Gastrocnemius medialis (tissue), 4 donors: ENCODE data around the gene PSTPIP1. TPM values are rescaled to one million over a fixed set of nuclear protein-coding genes. Genes with fewer than 3 reads are reported as not detected.

Experiments
- ATAC-seq, 2 donors: fragments of 150-250 bp; one replicate each; pipeline ENCODE4 v1.9.1; 2016
- DNase-seq, 2 donors: peaks; one replicate each; pipeline ENCODE4 v3.0.0-alpha.2; 2019
- H3K27ac ChIP-seq, 4 donors: fragments of 200-600 bp; sonication (generic); 1 replicate in 1 of 4; 2 replicates in 3 of 4; pipeline ENCODE4 v1.5.1; 2016 to 2018; ENCODE audit warnings: mild to moderate bottlenecking in 2 of 4, moderate library complexity in 1 of 4
- H3K27me3 ChIP-seq, 3 donors: fragments of 200-600 bp; sonication (generic) in 2 of 3; 1 replicate in 1 of 3; 2 replicates in 2 of 3; pipeline versions ENCODE4 v1.5.1 to v1.6.0; 2016 to 2019; ENCODE audit warnings: mild to moderate bottlenecking in 1 of 3, moderate library complexity in 1 of 3
- H3K36me3 ChIP-seq, 2 donors: fragments of 200-600 bp; sonication (generic) in 1 of 2; one replicate each; pipeline ENCODE4 v1.5.1; 2017 to 2018
- H3K4me1 ChIP-seq, 2 donors: fragments of 200-600 bp; sonication (generic) in 1 of 2; one replicate each; pipeline ENCODE4 v1.5.1; 2016 to 2017; ENCODE audit warnings: mild to moderate bottlenecking in 2 of 2
- H3K4me3 ChIP-seq, 4 donors: fragments of 200-600 bp; sonication (generic) in 3 of 4; 1 replicate in 1 of 4; 2 replicates in 3 of 4; pipeline ENCODE4 v1.5.1; 2016 to 2019; ENCODE audit warnings: mild to moderate bottlenecking in 2 of 4
- H3K9me3 ChIP-seq, 3 donors: fragments of 200-600 bp; sonication (generic) in 2 of 3; 1 replicate in 1 of 3; 2 replicates in 2 of 3; pipeline ENCODE4 v1.5.1; 2016 to 2019
- POLR2A ChIP-seq, 2 donors: fragments of 450-650 bp; IDR thresholded peaks; one replicate each; pipeline ENCODE4 v1.6.1; 2017; ENCODE audit warnings: antibody characterized with exemption in 2 of 2, mild to moderate bottlenecking in 2 of 2, moderate library complexity in 2 of 2
- in situ Hi-C, 4 donors: fragments of 200-750 bp; cut with MboI; loops; one replicate each; pipeline versions ENCODE4 v1.15.0 to v1.8.0; 2017; ENCODE audit warnings: low sequenced_read_pairs in 4 of 4
- intact Hi-C: fragments of 100-400 bp; cut with DNase I; formaldehyde crosslinking; loops from one replicate; pipeline ENCODE4 v1.15.1; 2023; ENCODE audit warnings: low total_unique reads
- total RNA-seq, 4 donors: library from RNA; depleted of rRNA; stranded (reverse); fragments of >200 nt; gene quantifications; one replicate each; pipeline versions ENCODE4 v1.1.0 to v1.2.3, GENCODE V29; 2016
- TF ChIP-seq, protein P1 (sequence below), 5 experiments: fragments of 450-650 bp in 3 of 5; fragments of 200-600 bp in 2 of 5; sonication (generic) in 2 of 5; IDR thresholded peaks in 4 of 5; conservative IDR thresholded peaks in 1 of 5; 1 replicate in 4 of 5; 2 replicates in 1 of 5; pipeline ENCODE4 v1.5.1; 2016 to 2019; ENCODE audit warnings: antibody characterized with exemption in 5 of 5, mild to moderate bottlenecking in 3 of 5, moderate library complexity in 3 of 5

PSTPIP1 gene
- total RNA-seq, 4 donors from 2014 or later, result 0.76 to 5.2 (median 3.1) TPM; not detected in 1

- no peaks in the 10 kb centered on the region for H3K4me1 ChIP-seq
Observed at GRCh38 chr15:77020348-77021087, 25.6 kb downstream of the PSTPIP1 start.

DNA sequence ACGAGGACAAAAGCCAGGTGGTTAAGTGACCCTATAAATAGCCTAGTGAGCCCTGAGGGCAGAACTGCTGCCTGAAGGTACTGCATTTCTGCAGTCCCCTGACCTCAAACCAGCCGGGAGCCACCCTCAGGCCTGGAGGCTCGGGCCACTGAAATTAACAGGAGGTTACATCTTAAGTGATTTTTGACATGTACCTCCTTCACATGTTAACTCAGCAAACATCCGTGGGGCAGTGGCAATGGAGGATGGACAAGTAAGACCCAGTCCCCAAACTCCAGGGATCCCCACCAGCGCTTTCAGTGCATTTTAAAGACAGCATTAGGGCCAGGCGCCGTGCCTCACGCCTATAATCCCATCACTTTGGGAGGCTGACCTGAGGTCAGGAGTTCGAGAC is 26.2 kb downstream of the PSTPIP1 start:
- in situ Hi-C loops, result loop anchor here in 2 of 4 donors (10.0 kb wide), 2 partner anchors 84 to 524 kb away; no protein-coding TSS in a partner anchor
- no peak overlapping the region for H3K4me3 ChIP-seq
- ATAC-seq (no peak), DNase-seq (no peak)
- H3K4me1 ChIP-seq, result no peaks in the 10 kb centered on the region
- H3K27me3 ChIP-seq, result no peaks in the 10 kb centered on the region
- intact Hi-C loops, result loop anchor here (5.0 to 10.0 kb wide), 2 partner anchors 86 to 614 kb away; partner anchors contain the start of gene LINGO1
- no peak overlapping the region for H3K27ac ChIP-seq
- no peaks in the 10 kb centered on the region for H3K9me3 ChIP-seq
- no peaks in the 10 kb centered on the region for H3K36me3 ChIP-seq
- no peak for TF ChIP-seq POLR2A (IDR thresholded peaks at IDR 0.05)
- TF ChIP-seq, protein P1, sequence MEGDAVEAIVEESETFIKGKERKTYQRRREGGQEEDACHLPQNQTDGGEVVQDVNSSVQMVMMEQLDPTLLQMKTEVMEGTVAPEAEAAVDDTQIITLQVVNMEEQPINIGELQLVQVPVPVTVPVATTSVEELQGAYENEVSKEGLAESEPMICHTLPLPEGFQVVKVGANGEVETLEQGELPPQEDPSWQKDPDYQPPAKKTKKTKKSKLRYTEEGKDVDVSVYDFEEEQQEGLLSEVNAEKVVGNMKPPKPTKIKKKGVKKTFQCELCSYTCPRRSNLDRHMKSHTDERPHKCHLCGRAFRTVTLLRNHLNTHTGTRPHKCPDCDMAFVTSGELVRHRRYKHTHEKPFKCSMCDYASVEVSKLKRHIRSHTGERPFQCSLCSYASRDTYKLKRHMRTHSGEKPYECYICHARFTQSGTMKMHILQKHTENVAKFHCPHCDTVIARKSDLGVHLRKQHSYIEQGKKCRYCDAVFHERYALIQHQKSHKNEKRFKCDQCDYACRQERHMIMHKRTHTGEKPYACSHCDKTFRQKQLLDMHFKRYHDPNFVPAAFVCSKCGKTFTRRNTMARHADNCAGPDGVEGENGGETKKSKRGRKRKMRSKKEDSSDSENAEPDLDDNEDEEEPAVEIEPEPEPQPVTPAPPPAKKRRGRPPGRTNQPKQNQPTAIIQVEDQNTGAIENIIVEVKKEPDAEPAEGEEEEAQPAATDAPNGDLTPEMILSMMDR (IDR thresholded peaks at IDR 0.05 in 4 of 5, conservative IDR thresholded peaks at IDR 0.05 in 1 of 5), result no peak

More at GRCh38 chr15:77020348-77021087, 25.6 kb downstream of the PSTPIP1 start:
- in situ Hi-C loops (loop anchor here in 2 of 4 donors (10.0 kb wide), 2 partner anchors 84 to 524 kb away; no protein-coding TSS in a partner anchor), intact Hi-C loops (loop anchor here (5.0 to 10.0 kb wide), 2 partner anchors 87 to 614 kb away; partner anchors contain the start of gene LINGO1)
- Histone ChIP-seq H3K9me3 (no peaks in the 10 kb centered on the region), H3K4me3 (no peak overlapping the region), H3K36me3 (no peaks in the 10 kb centered on the region), H3K27ac (no peak overlapping the region), H3K27me3 (no peaks in the 10 kb centered on the region)
- TF ChIP-seq, protein P1 (IDR thresholded peaks at IDR 0.05 in 4 of 5, conservative IDR thresholded peaks at IDR 0.05 in 1 of 5), result no peak
- TF ChIP-seq POLR2A (IDR thresholded peaks at IDR 0.05), result no peak
- no peak for ATAC-seq
- DNase-seq, result peak in 1 of 2 donors; percentile 17

DNA sequence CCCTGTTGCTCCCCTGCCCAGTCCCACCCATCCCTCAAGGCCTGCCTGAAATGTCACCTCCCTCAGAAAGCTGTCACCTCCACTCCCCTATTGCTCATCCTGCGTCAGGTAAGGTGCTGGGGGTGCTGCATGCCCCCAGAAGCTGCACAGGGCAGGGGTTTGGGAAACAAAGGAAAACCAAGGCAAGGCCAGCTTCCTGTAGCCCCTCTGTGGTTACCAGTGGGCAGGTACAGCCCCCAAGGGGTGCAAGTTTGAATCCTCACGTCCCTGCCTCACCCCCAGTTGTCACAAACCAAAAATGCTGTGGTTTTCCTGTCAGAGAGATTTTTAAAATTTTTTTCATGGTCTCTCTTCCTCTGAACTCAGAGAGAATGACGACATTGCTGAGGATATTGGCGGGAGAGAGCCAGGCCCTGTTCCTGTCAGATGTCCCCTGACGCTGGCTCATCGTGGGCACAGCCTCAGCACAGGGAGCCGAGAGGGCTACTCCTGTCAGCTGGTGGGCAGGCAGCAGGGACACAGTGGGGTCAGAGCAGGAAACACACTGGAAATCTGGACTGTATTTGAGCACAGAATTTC is 27.0 kb downstream of the PSTPIP1 start:
- no peaks in the 10 kb centered on the region for H3K36me3 ChIP-seq
- H3K4me1 ChIP-seq, result no peaks in the 10 kb centered on the region
- intact Hi-C loops (loop anchor here (5.0 to 10.0 kb wide), 2 partner anchors 85 to 613 kb away; partner anchors contain the start of gene LINGO1), in situ Hi-C loops (loop anchor here in 2 of 4 donors (10.0 kb wide), 2 partner anchors 83 to 523 kb away; no protein-coding TSS in a partner anchor)
- H3K27ac ChIP-seq, result no peak overlapping the region
- H3K4me3 ChIP-seq, result no peak overlapping the region
- no peaks in the 10 kb centered on the region for H3K9me3 ChIP-seq
- peak in 1 of 2 donors; percentile 13 for DNase-seq
- H3K27me3 ChIP-seq, result no peaks in the 10 kb centered on the region
- no peak for TF ChIP-seq POLR2A (IDR thresholded peaks at IDR 0.05)
- TF ChIP-seq, protein P1 (IDR thresholded peaks at IDR 0.05 in 4 of 5, conservative IDR thresholded peaks at IDR 0.05 in 1 of 5), result no peak
- no peak for ATAC-seq

DNA sequence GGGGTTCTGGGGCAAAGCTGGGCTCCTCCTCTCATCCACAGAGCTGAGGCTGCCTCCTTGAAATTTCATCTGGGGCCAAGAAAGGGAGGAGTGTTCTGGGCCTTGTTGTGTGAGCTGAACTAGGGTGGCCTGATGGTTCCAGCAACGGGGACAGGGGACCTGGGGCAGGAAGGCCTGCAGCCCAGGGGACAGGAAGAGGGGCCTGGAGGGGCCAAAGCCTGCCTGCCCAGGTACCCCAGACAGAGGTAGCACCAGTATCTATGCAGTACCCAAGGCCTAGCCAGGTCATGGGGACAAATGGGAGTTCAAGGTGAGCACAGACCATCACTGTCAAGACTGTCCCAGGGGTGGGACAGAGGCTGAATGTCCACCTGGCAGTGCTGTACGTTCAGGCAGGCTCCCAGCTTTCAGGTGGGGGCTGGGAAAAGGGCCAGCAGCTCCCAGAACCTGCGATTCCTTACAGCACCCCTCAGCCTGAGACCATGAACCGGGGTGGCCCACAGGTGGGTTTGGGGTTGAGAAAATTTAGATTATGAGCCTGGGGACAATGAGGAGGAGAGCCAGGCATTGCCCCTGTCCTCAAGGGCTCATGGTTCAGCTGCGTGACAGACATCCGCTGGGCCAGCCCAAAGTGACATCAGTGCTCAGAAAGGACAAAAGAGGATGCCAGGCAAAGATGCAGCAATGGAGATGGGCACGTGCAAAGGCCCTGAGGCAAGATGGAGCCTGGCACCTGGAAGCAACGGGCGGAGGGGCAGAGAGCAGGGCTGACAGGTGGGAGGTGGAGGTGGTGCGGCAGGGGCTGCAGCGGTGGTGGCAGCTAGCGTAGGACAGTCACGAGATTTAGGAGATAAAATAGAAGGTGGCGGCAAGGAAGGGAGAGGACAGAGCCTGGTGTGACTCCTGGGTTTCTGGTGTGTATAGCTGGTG is 28.0 kb downstream of the PSTPIP1 start:
- Histone ChIP-seq H3K9me3 (no peaks in the 10 kb centered on the region), H3K27ac (no peak overlapping the region), H3K36me3 (no peaks in the 10 kb centered on the region), H3K27me3 (no peaks in the 10 kb centered on the region), H3K4me1 (peaks cover 0 to 3% of the 10 kb centered on the region in 2 donors), H3K4me3 (no peak overlapping the region)
- intact Hi-C loops (loop anchor here (5.0 to 10.0 kb wide), 2 partner anchors 84 to 612 kb away; partner anchors contain the start of gene LINGO1), in situ Hi-C loops (loop anchor here in 2 of 4 donors (10.0 kb wide), 2 partner anchors 82 to 522 kb away; no protein-coding TSS in a partner anchor)
- DNase-seq, result peak in 1 of 2 donors; percentile 11
- no peak for ATAC-seq
- no peak for TF ChIP-seq POLR2A (IDR thresholded peaks at IDR 0.05)
- TF ChIP-seq, protein P1 (IDR thresholded peaks at IDR 0.05 in 4 of 5, conservative IDR thresholded peaks at IDR 0.05 in 1 of 5), result no peak
